ES-I3 (cell line): ENCODE data around the gene PHTF2.

Source experiments
- H3K36me3 ChIP-seq: 2 replicates; pipeline ENCODE4 v1.6.1; 2013; ENCODE audit warnings: mild to moderate bottlenecking, low read length, control low read depth, moderate library complexity; ENCODE audit not compliant: insufficient read depth
- H3K4me1 ChIP-seq: 2 replicates; pipeline ENCODE4 v1.6.1; 2013; ENCODE audit warnings: mild to moderate bottlenecking, control low read depth, low read length; ENCODE audit not compliant: insufficient read depth
- H3K9ac ChIP-seq: 2 replicates; pipeline ENCODE4 v1.6.1; 2013; ENCODE audit warnings: low read depth, mild to moderate bottlenecking, low read length, moderate library complexity
- H3K9me3 ChIP-seq: 2 replicates; pipeline ENCODE4 v1.6.1; 2013; ENCODE audit warnings: mild to moderate bottlenecking, low read length, moderate library complexity; ENCODE audit not compliant: control insufficient read depth, insufficient read depth

PHTF2 gene

GRCh38 chr7:77931841-77932240 lies 133.3 kb downstream of the PHTF2 start:
- Histone ChIP-seq H3K4me1 (peaks cover 7% of the 10 kb centered on the region; the same call in 1 of the 2 replicates), H3K9me3 (no peaks in the 10 kb centered on the region), H3K36me3 (no peaks in the 10 kb centered on the region), H3K9ac (no peak overlapping the region)

GRCh38 chr7:77933394-77933793 lies 134.8 kb downstream of the PHTF2 start:
- H3K4me1 ChIP-seq, result peaks cover 7% of the 10 kb centered on the region; the same call in 1 of the 2 replicates
- no peaks in the 10 kb centered on the region for H3K36me3 ChIP-seq
- H3K9ac ChIP-seq, result no peak overlapping the region
- no peaks in the 10 kb centered on the region for H3K9me3 ChIP-seq

GRCh38 chr7:77935652-77936348 lies 137.2 kb downstream of the PHTF2 start:
- H3K4me1 ChIP-seq, result peaks cover 7% of the 10 kb centered on the region; the same call in 1 of the 2 replicates
- H3K9me3 ChIP-seq, result no peaks in the 10 kb centered on the region
- no peaks in the 10 kb centered on the region for H3K36me3 ChIP-seq
- H3K9ac ChIP-seq, result no peak overlapping the region

- H3K9me3 ChIP-seq, result no peaks in the 10 kb centered on the region
- H3K36me3 ChIP-seq, result no peaks in the 10 kb centered on the region
- no peak overlapping the region for H3K9ac ChIP-seq
- no peaks in the 10 kb centered on the region for H3K4me1 ChIP-seq
Observed at GRCh38 chr7:77940647-77941046, 142.1 kb downstream of the PHTF2 start.

- H3K9ac ChIP-seq, result no peak overlapping the region
- H3K36me3 ChIP-seq, result no peaks in the 10 kb centered on the region
- no peaks in the 10 kb centered on the region for H3K4me1 ChIP-seq
- H3K9me3 ChIP-seq, result no peaks in the 10 kb centered on the region
Observed at GRCh38 chr7:77942431-77942830, 143.9 kb downstream of the PHTF2 start.

GRCh38 chr7:77944183-77945182 lies 145.9 kb downstream of the PHTF2 start:
- Histone ChIP-seq H3K36me3 (no peaks in the 10 kb centered on the region), H3K9me3 (no peaks in the 10 kb centered on the region), H3K4me1 (no peaks in the 10 kb centered on the region), H3K9ac (no peak overlapping the region)

GRCh38 chr7:77950548-77950947 lies 152.0 kb downstream of the PHTF2 start:
- Histone ChIP-seq H3K36me3 (no peaks in the 10 kb centered on the region), H3K9ac (no peak overlapping the region), H3K9me3 (no peaks in the 10 kb centered on the region), H3K4me1 (no peaks in the 10 kb centered on the region)

GRCh38 chr7:77954773-77955555 lies 156.4 kb downstream of the PHTF2 start:
- H3K4me1 ChIP-seq, result no peaks in the 10 kb centered on the region
- H3K36me3 ChIP-seq, result no peaks in the 10 kb centered on the region
- no peak overlapping the region for H3K9ac ChIP-seq
- H3K9me3 ChIP-seq, result no peaks in the 10 kb centered on the region

GRCh38 chr7:77958436-77958835 lies 159.9 kb downstream of the PHTF2 start:
- Histone ChIP-seq H3K36me3 (no peaks in the 10 kb centered on the region), H3K9me3 (no peaks in the 10 kb centered on the region), H3K9ac (no peak overlapping the region), H3K4me1 (no peaks in the 10 kb centered on the region)

GRCh38 chr7:77959080-77959479 lies 160.5 kb downstream of the PHTF2 start:
- H3K9ac ChIP-seq, result no peak overlapping the region
- no peaks in the 10 kb centered on the region for H3K9me3 ChIP-seq
- H3K4me1 ChIP-seq, result no peaks in the 10 kb centered on the region
- no peaks in the 10 kb centered on the region for H3K36me3 ChIP-seq

GRCh38 chr7:77960336-77960735 lies 161.8 kb downstream of the PHTF2 start:
- Histone ChIP-seq H3K9ac (no peak overlapping the region), H3K36me3 (no peaks in the 10 kb centered on the region), H3K4me1 (no peaks in the 10 kb centered on the region), H3K9me3 (no peaks in the 10 kb centered on the region)

GRCh38 chr7:77967429-77967828 lies 168.9 kb downstream of the PHTF2 start:
- Histone ChIP-seq H3K36me3 (no peaks in the 10 kb centered on the region), H3K9ac (no peak overlapping the region), H3K9me3 (no peaks in the 10 kb centered on the region), H3K4me1 (no peaks in the 10 kb centered on the region)

- Histone ChIP-seq H3K36me3 (no peaks in the 10 kb centered on the region), H3K9me3 (no peaks in the 10 kb centered on the region), H3K4me1 (no peaks in the 10 kb centered on the region), H3K9ac (no peak overlapping the region)
Observed at GRCh38 chr7:77971726-77972125, 173.2 kb downstream of the PHTF2 start.
